ENCODE results near the gene APOA5. TPM values are rescaled to one million over a fixed set of nuclear protein-coding genes. Genes with fewer than 3 reads are reported as not detected.

The APOA5 gene
- total RNA-seq, 1 experiment from 2014 or later, result 0.11 TPM

DNA sequence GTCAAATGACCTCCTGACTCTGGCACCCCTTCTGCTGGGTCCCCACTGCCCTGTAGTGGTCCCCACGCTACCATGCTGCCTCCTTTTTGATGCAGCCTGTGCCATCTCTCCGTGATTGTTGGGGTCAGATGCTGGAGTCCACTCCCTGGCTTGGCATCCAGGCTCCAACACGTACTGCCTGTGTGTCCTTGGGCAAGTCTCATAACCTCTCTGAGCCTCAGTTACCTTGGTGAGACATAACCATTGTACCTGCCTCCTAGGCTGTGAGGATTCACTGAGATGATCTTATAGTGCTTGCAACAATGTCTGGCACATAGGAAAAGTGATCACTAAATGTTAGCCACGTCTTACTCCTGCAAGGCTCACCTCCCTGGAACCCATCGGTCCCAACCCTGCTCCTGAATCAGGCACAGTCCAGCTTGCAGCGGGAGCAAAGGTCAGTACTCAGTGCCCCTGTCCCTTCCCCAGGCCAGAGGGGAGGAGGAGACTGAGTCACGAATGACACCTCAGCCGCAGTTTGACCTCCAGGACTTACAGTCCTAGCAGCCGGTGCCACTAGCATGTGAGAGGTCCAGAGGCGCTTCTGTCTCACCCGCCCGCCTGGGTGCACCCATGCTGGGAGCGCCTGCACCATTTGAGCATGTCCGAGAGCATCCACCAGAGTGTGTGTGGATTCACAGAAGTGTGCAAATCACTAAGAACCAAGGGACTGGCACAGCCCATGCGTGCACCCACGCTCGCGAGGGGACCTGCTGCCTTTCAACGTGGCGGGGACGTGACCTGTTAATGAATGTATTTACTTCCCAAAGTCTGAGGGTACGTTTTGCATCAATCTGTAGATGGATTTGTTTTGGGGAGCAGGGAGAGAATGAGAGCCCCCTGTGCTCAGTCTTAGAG lies 34.4 kb upstream of the APOA5 start:
- Histone ChIP-seq H3K4me2 (ENCODE audit: insufficient read depth, insufficient read length, low read length) (no peak overlapping the region), H2AK5ac (ENCODE audit: insufficient read length, low read length) (no peak overlapping the region), H4K5ac (ENCODE audit: insufficient read length, low read depth, low read length) (no peak overlapping the region), H4K91ac (ENCODE audit: insufficient read length, low read depth, low read length) (no peak overlapping the region), H3K27ac (ENCODE audit: insufficient read length, low read depth, low read length) (no peak overlapping the region), H4K20me1 (ENCODE audit: control insufficient read depth, insufficient read depth, insufficient read length) (no peaks in the 10 kb centered on the region), H2BK12ac (ENCODE audit: insufficient read length, low read depth, low read length) (no peak overlapping the region), H3K79me1 (ENCODE audit: insufficient read depth, low read depth, low read length, poor library complexity, severe bottlenecking) (no peaks in the 10 kb centered on the region), H2BK15ac (ENCODE audit: low read depth, low read length) (no peak overlapping the region), H3K56ac (ENCODE audit: insufficient read length, low read depth, low read length) (no peak overlapping the region), H3K9me3 (ENCODE audit: control insufficient read depth, low read depth, low read length) (no peaks in the 10 kb centered on the region), H2BK5ac (ENCODE audit: insufficient read length, low read length) (no peak overlapping the region), H3K27me3 (ENCODE audit: insufficient read depth, low read length) (no peaks in the 10 kb centered on the region), H3T11ph (ENCODE audit: low read length) (no peak overlapping the region), H3K14ac (ENCODE audit: insufficient read depth, low read length) (no peak overlapping the region), H3K9ac (ENCODE audit: extremely low read depth, insufficient read length, low read length) (no peak overlapping the region), H3K23me2 (ENCODE audit: insufficient read length, low read depth, low read length, poor library complexity, severe bottlenecking) (no peaks in the 10 kb centered on the region), H3K4ac (ENCODE audit: low read depth, low read length) (no peak overlapping the region), H3K18ac (ENCODE audit: insufficient read length, low read depth, low read length) (no peak overlapping the region), H3K4me1 (ENCODE audit: insufficient read depth, low read length) (no peaks in the 10 kb centered on the region; the same call in 1 of the 2 replicates), H3K79me2 (ENCODE audit: insufficient read depth, low read length) (no peaks in the 10 kb centered on the region), H3K23ac (ENCODE audit: insufficient read length, low read depth, low read length) (no peak overlapping the region), H2BK120ac (ENCODE audit: low read depth, low read length, poor library complexity, severe bottlenecking) (no peak overlapping the region), H2AFZ (ENCODE audit: low read length) (no peak overlapping the region), H4K8ac (replicated peaks; ENCODE audit: insufficient read length, low read depth, low read length) (no peak overlapping the region), H2BK20ac (ENCODE audit: low read depth, low read length, poor library complexity, severe bottlenecking) (no peak overlapping the region)
- Mint-ChIP-seq H3K27me3 (ENCODE audit: low read depth) (peaks cover 11% of the 10 kb centered on the region), H3K36me3 (ENCODE audit: insufficient read depth in 1 of 3, low read depth in 3 of 3) (no peaks in the 10 kb centered on the region), H3K9me3 (0 out of 5 replicates have a peak, but pooled peaks cover 0 to under 1% of the 10 kb centered on the region in 2 experiments), H3K4me3 (no peak overlapping the region), H3K4me1 (peaks cover 5 to 12% of the 10 kb centered on the region in 2 experiments), H3K27ac (no peak overlapping the region; a peak in 1 of 7 replicates)
- TF ChIP-seq CTCF (conservative IDR thresholded peaks at IDR 0.05), result no peak
- DNase-seq, result no peak
- WGBS (ENCODE audit: extremely low coverage, insufficient read length, low lambda C conversion rate), result no CpG with 5 or more reads among the region's 22 CpGs

Data from H9 (cell line).